Measurements from ENCODE around the gene C12orf50.

C12orf50 gene, protein sequence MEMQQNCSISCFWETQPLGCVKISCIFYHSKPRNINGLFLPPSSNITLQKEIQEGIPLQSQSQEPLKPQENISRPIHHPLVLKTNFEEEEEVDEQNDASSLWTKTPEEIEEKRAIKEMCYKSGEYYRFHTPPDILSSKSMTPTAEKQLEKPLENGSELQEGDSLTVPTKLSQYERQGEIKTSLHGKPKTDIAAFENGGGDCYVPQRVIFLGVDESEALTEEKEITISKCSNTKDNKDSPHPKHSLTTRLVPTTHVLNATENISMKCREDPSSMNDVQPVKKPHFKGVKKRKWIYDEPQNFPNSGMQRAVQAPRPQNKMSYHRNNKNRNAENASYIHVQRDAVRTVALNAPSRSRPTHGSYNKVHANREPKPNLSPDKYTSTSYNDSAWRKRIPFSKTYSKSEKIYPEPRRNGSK

DNA sequence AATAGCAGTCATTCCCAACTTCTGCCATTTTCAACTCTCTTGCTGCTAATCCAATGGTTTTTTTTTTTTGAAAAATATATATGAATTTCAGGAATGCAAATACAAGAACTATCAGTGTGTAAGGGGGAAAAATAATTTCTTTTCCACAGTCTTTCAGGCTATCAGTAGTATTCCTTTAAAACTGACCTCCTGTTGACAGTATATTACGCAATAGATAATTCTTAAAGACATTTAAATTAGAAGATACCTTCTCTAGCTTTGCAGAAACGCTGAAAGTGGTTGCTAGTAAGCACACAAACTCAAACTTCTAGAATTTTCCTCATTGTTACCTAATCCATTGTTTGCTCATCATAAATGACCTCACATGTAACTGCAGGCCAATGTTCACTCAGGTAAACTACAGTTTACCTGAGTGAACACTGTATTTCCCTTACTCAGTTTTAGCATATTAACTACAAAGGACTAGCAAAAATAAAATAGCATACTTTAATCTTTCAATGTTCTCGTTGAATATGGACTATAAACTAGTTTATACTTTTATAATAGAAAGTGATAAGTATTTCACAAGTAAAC lies at the start of gene C12orf50:
Gene C12orf50 (minus strand): TSS at position 309 of the 573 bp plus-strand sequence. CDS start 2,439 bp downstream, outside the sequence.
- no peak for TF ChIP-seq ZNF274 (IDR thresholded peaks at IDR 0.05; ENCODE audit: low read depth, low read length)
- Histone ChIP-seq H3K9me3 (ENCODE audit: insufficient read depth, low read length) (peaks cover 6% of the 10 kb centered on the region; the same call in 1 of the 2 replicates), H3K9ac (ENCODE audit: insufficient read length, low read depth) (no peak within 1 kb of the TSS), H3K4me3 (ENCODE audit: insufficient read length, low read depth) (no peak within 1 kb of the TSS), H3K36me3 (ENCODE audit: insufficient read depth, insufficient read length, low read length) (no peaks in the 10 kb centered on the region), H3K27me3 (ENCODE audit: insufficient read depth, insufficient read length) (no peaks in the 10 kb centered on the region), H3K4me1 (ENCODE audit: insufficient read depth, insufficient read length) (no peaks in the 10 kb centered on the region)
- DNase-seq (ENCODE audit: low read depth, low spot score) = no peak

DNA sequence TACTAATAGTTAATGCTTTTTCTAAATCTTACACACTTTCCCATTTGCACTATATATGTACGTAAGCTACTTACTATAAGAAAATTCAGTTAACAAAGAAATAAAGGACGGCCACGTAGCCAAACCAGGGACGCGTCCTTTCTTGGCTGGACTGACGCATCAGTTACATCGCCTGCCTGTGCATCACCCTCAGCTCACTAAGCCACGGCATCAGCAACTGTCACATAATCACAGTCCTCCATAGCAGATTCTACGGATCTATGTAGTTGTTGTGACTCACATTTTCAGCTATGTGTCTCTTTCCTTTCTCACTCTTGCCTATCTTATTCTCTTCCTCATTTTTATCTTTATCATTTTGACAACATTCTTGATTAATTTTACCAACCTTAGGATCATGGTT lies 38.1 kb upstream of the C12orf50 start:
- Histone ChIP-seq H3K4me3 (ENCODE audit: insufficient read length, low read depth) (no peak overlapping the region), H3K9ac (ENCODE audit: insufficient read length, low read depth) (no peak overlapping the region), H3K27me3 (ENCODE audit: insufficient read depth, insufficient read length) (no peaks in the 10 kb centered on the region), H3K4me1 (ENCODE audit: insufficient read depth, insufficient read length) (no peaks in the 10 kb centered on the region), H3K36me3 (ENCODE audit: insufficient read depth, insufficient read length, low read length) (peaks cover 17% of the 10 kb centered on the region), H3K9me3 (ENCODE audit: insufficient read depth, low read length) (no peaks in the 10 kb centered on the region)
- no peak for TF ChIP-seq ZNF274 (IDR thresholded peaks at IDR 0.05; ENCODE audit: low read depth, low read length)
- no peak for TF ChIP-seq SUZ12 (IDR thresholded peaks at IDR 0.05; ENCODE audit: extremely low read depth, insufficient read depth, insufficient read length)
- TF ChIP-seq YY1 (IDR thresholded peaks at IDR 0.05; ENCODE audit: insufficient read depth, insufficient read length) = no peak
- no peak for DNase-seq (ENCODE audit: low read depth, low spot score)

DNA sequence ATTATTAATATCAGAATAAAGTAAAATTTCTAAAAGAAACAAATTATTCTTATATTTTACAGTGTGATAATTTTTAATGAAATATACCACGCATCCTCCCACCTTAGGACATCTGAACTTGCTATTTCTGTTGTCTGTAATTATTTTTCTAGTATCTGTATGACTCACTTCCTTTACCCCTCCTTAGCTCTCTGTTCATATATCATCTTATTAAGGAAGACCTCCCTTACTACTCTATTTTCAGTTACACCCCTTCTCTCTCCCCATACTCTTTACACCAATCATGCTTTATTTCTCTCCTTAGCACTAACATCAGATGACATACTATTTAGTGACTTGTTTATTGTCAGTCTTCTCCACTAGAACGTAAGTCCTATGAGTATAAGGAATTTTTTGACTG lies 34.2 kb upstream of the C12orf50 start:
- no peaks in the 10 kb centered on the region for H3K9me3 ChIP-seq (ENCODE audit: insufficient read depth, low read length)
- H3K27me3 ChIP-seq (ENCODE audit: insufficient read depth, insufficient read length) = no peaks in the 10 kb centered on the region
- H3K4me1 ChIP-seq (ENCODE audit: insufficient read depth, insufficient read length) = no peaks in the 10 kb centered on the region
- TF ChIP-seq SUZ12 (IDR thresholded peaks at IDR 0.05; ENCODE audit: extremely low read depth, insufficient read depth, insufficient read length) = no peak
- no peak for TF ChIP-seq YY1 (IDR thresholded peaks at IDR 0.05; ENCODE audit: insufficient read depth, insufficient read length)
- TF ChIP-seq ZNF274 (IDR thresholded peaks at IDR 0.05; ENCODE audit: low read depth, low read length) = no peak
- H3K36me3 ChIP-seq (ENCODE audit: insufficient read depth, insufficient read length, low read length) = peaks cover 23% of the 10 kb centered on the region
- H3K4me3 ChIP-seq (ENCODE audit: insufficient read length, low read depth) = no peak overlapping the region
- DNase-seq (ENCODE audit: low read depth, low spot score) = no peak
- H3K9ac ChIP-seq (ENCODE audit: insufficient read length, low read depth) = no peak overlapping the region

DNA sequence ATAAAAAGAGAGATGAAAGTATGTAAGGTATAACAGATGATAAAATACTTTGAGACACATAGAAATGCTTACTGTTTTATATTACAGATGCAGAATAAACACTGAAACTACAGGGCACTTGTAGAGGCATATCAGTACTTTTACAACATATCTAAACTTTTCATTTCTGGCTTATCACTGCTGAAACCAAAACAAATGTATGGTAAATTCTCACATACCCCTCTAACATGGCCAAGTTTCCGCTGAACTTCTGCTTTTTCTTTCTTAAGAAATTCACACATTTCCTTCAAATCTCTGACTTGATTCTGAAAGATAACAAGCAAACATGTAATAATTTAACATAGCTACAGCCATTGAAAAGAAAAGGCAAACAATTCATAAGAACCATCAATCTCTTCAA lies 33.3 kb upstream of the C12orf50 start:
- TF ChIP-seq ZNF274 (IDR thresholded peaks at IDR 0.05; ENCODE audit: low read depth, low read length) (no peak), YY1 (IDR thresholded peaks at IDR 0.05; ENCODE audit: insufficient read depth, insufficient read length) (no peak), SUZ12 (IDR thresholded peaks at IDR 0.05; ENCODE audit: extremely low read depth, insufficient read depth, insufficient read length) (no peak)
- H3K4me3 ChIP-seq (ENCODE audit: insufficient read length, low read depth) = no peak overlapping the region
- no peaks in the 10 kb centered on the region for H3K27me3 ChIP-seq (ENCODE audit: insufficient read depth, insufficient read length)
- peaks cover 29% of the 10 kb centered on the region for H3K36me3 ChIP-seq (ENCODE audit: insufficient read depth, insufficient read length, low read length)
- no peak for DNase-seq (ENCODE audit: low read depth, low spot score)
- H3K4me1 ChIP-seq (ENCODE audit: insufficient read depth, insufficient read length) = no peaks in the 10 kb centered on the region
- H3K9me3 ChIP-seq (ENCODE audit: insufficient read depth, low read length) = no peaks in the 10 kb centered on the region
- no peak overlapping the region for H3K9ac ChIP-seq (ENCODE audit: insufficient read length, low read depth)

DNA sequence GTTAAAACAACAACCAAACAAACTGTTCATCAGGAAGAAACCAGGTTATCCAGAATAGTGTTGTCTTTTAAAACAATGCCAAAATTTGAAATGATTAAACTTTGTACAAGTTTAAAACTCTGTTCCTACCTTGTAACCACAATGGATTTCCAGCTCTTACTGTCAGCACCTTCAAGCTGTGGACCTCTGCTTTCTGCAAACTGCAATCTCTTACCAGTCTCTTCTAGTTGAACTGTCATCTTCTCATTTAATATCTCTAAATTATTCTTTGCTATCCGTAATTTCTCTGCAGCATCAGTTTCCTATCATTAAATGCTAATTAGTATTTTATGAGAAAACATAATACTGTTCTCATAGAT lies 29.5 kb upstream of the C12orf50 start:
- Histone ChIP-seq H3K9ac (ENCODE audit: insufficient read length, low read depth) (no peak overlapping the region), H3K4me3 (ENCODE audit: insufficient read length, low read depth) (no peak overlapping the region), H3K27me3 (ENCODE audit: insufficient read depth, insufficient read length) (no peaks in the 10 kb centered on the region), H3K36me3 (ENCODE audit: insufficient read depth, insufficient read length, low read length) (peaks cover 39% of the 10 kb centered on the region), H3K4me1 (ENCODE audit: insufficient read depth, insufficient read length) (no peaks in the 10 kb centered on the region), H3K9me3 (ENCODE audit: insufficient read depth, low read length) (no peaks in the 10 kb centered on the region)
- DNase-seq (ENCODE audit: low read depth, low spot score) = no peak
- TF ChIP-seq ZNF274 (IDR thresholded peaks at IDR 0.05; ENCODE audit: low read depth, low read length) (no peak), SUZ12 (IDR thresholded peaks at IDR 0.05; ENCODE audit: extremely low read depth, insufficient read depth, insufficient read length) (no peak), YY1 (IDR thresholded peaks at IDR 0.05; ENCODE audit: insufficient read depth, insufficient read length) (no peak)

DNA sequence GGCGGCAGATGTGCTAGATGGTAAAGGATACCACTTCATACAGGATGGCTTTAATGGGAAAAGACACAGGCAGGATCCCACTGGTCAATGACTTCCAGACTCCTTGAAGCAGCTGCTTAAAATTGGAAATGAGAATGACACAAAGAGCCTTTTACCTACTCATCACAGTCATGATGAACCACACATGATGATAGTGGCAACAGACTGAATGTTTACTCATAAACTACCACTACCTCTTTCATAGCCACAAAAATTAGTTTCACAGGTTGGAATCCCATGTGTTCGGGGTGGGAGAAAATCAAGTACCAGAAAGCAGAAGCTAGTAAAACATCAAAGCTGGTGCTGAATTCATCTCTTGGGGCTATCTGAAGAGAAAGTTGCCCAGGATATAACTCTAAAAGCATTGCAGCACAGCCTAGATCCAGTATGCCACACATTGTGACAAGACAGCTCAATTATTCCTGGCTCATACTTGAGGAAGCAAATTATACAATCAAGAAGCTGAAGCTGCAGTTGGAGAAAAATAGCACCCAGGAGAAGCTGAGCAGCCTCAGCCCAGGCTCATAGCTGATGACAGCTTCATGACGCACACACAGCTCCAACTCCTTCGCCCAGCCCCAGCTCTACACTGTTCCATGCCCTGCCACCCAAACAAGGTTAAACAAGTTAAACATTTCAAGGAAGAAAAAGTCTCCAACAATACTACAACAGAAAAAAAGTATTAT lies 29.0 kb upstream of the C12orf50 start:
- Histone ChIP-seq H3K27me3 (ENCODE audit: insufficient read depth, insufficient read length) (no peaks in the 10 kb centered on the region), H3K4me3 (ENCODE audit: insufficient read length, low read depth) (no peak overlapping the region), H3K4me1 (ENCODE audit: insufficient read depth, insufficient read length) (no peaks in the 10 kb centered on the region), H3K36me3 (ENCODE audit: insufficient read depth, insufficient read length, low read length) (peaks cover 40% of the 10 kb centered on the region), H3K9ac (ENCODE audit: insufficient read length, low read depth) (no peak overlapping the region), H3K9me3 (ENCODE audit: insufficient read depth, low read length) (no peaks in the 10 kb centered on the region)
- DNase-seq (ENCODE audit: low read depth, low spot score) = no peak
- TF ChIP-seq YY1 (IDR thresholded peaks at IDR 0.05; ENCODE audit: insufficient read depth, insufficient read length) = no peak
- no peak for TF ChIP-seq SUZ12 (IDR thresholded peaks at IDR 0.05; ENCODE audit: extremely low read depth, insufficient read depth, insufficient read length)
- TF ChIP-seq ZNF274 (IDR thresholded peaks at IDR 0.05; ENCODE audit: low read depth, low read length) = no peak

DNA sequence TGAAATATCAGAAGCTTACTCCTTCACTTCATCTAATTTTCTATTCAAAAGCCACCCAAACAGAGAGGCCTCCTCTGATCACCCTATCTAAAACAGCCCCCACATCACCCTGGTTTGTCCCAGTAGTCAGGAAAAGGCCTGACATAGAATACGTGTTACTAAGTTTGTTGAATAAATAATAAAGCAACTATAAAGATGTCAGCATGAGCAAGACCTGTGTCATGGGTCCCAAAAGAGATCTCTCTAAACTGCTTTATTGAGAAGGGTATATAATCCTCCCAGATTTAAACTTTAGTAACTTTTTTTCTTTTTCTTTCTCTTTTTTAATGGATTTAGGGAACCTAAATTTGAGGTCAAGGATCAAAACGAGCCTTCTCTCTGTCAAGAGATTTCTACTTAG lies 27.4 kb upstream of the C12orf50 start:
- TF ChIP-seq ZNF274 (IDR thresholded peaks at IDR 0.05; ENCODE audit: low read depth, low read length) (no peak), SUZ12 (IDR thresholded peaks at IDR 0.05; ENCODE audit: extremely low read depth, insufficient read depth, insufficient read length) (no peak), YY1 (IDR thresholded peaks at IDR 0.05; ENCODE audit: insufficient read depth, insufficient read length) (no peak)
- Histone ChIP-seq H3K4me3 (ENCODE audit: insufficient read length, low read depth) (no peak overlapping the region), H3K36me3 (ENCODE audit: insufficient read depth, insufficient read length, low read length) (peaks cover 44% of the 10 kb centered on the region), H3K9me3 (ENCODE audit: insufficient read depth, low read length) (no peaks in the 10 kb centered on the region), H3K27me3 (ENCODE audit: insufficient read depth, insufficient read length) (no peaks in the 10 kb centered on the region), H3K4me1 (ENCODE audit: insufficient read depth, insufficient read length) (no peaks in the 10 kb centered on the region), H3K9ac (ENCODE audit: insufficient read length, low read depth) (no peak overlapping the region)
- DNase-seq (ENCODE audit: low read depth, low spot score) = no peak
